RKO (cell line): ENCODE results near the gene PIPOX.
"Not testable (repeated sequence)": the region's sequence is repeated elsewhere in the genome, so short reads cannot be mapped to it uniquely, and the experiment has no call there.

Source experiments
- DNase-seq: peaks from one replicate; pipeline ENCODE4 v3.0.0-alpha.2; 2016; ENCODE audit warnings: low spot score

The PIPOX gene

GRCh38 chr17:29076722-29077121 lies 33.8 kb downstream of the PIPOX start:
- DNase-seq: no peak

GRCh38 chr17:29077320-29077719 lies 34.4 kb downstream of the PIPOX start:
- DNase-seq: no peak

DNA sequence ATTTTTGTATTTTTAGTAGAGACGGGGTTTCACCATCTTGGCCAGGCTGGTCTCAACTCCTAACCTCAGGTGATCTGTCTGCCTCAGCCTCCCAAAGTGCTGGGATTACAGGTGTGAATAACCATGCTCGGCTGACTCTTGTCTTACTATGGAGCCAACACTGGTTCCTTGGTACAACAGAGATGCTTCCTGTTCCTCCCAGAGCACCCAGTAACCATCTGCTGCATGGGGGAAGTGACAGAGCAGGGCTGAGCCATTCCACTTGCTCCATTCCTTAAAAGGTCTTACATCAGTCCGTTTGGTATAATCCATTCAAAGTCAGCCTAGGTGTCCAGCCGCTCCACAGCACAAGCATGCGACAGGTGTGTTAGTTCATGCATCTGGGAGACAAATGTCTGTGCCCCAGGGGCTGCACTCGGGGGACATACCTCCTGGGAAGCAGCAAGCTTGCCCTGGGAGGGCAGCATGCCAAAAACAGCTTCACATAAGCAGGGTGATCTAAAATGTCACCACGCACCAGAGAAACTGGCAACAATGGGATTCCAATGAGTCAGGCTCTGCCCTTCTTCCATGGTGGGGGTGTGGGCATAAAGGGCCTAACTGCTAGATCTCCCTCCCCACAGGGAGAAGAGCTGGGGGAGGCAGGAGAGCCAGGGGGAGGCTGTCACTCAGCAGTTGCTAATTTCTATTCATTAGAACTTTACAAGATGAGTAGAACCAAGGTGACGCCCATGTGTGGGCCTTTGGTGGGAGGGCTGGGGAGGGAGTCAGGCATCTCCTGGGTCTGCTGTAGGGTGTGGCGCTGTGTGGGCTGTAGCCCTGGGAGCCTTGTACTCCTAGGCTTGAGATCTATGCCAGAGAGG lies 35.5 kb downstream of the PIPOX start:
- no peak for DNase-seq

GRCh38 chr17:29079433-29079832 lies 36.5 kb downstream of the PIPOX start:
- DNase-seq: no peak

DNA sequence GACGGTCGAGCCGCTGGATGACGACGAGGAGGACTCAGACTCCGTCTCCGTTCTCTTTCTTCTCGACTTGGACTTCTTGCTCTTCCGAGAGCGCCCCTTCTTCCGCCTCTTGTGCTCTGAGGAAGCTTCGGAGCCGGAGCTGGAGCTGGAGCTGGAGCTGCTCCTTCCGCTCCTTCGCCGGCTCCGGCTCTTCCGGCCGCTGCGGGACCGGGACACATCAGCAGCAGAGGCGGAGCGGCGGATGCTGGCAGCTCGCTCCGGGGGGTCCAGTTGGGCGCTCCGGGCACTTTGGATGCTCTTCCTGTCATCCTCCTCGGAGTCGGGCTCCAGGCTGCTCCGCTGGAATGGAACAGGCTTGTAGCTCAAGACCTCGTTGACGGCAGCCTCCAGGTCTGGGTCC lies 36.9 kb downstream of the PIPOX start:
- no peak for DNase-seq

- DNase-seq: no peak
Observed at GRCh38 chr17:29080323-29080722, 37.4 kb downstream of the PIPOX start.

- no peak for DNase-seq
Observed at GRCh38 chr17:29080965-29081364, 38.0 kb downstream of the PIPOX start.

GRCh38 chr17:29084541-29085146 lies 41.7 kb downstream of the PIPOX start:
- DNase-seq: no peak

- no peak for DNase-seq
Observed at GRCh38 chr17:29085223-29085622, 42.3 kb downstream of the PIPOX start.

- no peak for DNase-seq
Observed at GRCh38 chr17:29086628-29087332, 43.8 kb downstream of the PIPOX start.

- DNase-seq: not testable (repeated sequence)
Observed at GRCh38 chr17:29088782-29089181, 45.8 kb downstream of the PIPOX start.

DNA sequence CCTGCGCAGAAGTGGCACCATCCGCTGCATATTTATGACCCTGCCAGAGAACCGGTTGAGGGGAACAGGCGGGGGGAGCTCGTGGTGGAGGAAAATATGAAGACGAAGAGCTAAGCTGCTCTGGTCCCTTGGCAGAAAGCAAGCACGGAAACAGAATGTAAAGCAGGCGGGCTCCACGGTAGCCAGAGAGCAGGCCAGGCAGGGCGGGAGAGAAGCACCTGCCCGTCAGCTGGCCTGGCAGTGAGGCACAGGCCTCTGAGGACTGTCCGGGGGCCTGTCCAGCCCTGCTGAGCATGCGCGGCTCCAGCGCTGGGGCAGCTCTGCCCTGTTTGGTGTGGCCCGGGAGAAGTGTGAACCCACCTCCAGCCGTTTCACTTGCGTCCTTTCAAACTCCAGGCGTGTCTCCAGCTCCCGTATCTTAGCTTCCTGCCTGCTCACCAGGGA lies 46.7 kb downstream of the PIPOX start:
- DNase-seq: no peak

- DNase-seq: no peak
Observed at GRCh38 chr17:29090108-29090507, 47.2 kb downstream of the PIPOX start.

DNA sequence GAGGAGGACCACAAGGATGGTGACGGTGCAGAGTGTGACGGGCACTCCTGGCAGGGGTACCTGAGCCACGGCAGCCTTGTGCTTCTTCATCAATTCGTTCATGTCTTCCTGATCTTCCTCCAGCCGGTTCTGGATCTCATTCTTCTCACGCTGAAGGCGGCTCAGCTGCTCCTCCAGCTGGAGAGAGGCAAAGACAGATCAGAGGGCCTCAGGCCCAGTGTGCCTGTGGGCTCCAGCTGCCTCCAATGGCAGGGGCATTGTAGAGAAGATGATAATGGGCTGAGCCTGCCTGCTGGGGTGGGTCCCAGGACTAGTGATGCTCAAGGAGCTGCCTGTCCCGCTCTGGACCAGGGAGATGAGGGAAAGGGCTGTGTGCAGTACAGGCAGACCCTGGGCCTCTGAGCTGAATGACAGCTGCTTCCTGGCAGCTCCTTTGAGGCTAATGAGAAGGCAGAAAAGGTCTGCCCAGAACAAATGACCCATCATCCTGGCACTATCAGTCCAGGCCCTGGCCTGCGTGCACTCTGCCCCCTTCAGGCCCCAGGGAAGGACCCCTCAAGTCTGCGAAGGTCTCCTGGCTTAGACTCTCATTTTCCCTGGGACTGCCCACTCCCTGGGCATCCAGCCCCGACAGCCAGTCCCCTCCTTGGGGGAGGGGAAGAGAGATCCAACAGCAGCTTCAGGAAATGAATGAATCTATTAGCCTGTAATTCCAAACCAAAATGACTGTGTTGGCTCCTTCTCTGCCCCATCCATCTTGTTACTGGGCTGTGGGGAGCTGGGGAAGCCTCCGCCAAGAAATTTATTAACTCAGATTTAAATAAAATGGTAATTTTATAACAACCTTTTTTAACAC lies 48.0 kb downstream of the PIPOX start:
- DNase-seq: no peak

DNA sequence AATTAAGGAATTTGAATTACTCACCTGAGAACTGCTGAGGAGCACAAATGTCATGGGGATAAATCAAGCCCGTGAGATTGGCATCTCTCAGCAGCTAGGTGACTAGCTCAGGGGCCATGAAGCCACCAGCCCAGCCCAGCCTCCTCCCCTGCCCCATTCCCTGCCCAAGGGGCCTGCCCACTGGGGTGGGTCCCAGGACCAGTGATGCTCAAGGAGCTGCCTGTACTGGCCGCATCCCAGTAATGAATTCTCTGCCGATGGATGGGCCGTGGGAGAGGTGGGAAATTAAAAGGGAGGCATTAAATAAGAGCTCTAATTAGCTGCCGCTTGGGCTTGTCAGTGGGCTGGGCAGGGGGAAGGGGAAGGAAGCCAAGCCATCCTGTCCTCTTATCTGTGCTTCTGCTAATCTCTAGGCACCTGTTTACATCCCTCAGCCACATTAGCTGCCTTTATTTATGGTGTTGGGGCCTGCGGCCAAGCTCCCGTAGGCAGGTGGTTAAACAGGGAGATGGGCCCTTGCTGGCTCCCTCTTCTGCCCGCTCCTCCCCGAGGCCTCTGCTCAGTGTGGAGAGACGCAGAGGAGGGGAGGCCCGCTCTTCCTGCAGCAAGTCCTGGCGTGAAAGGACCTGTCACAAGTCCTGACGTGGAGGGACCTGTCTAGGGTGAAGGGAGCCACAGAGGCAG lies 48.8 kb downstream of the PIPOX start:
- DNase-seq: no peak

DNA sequence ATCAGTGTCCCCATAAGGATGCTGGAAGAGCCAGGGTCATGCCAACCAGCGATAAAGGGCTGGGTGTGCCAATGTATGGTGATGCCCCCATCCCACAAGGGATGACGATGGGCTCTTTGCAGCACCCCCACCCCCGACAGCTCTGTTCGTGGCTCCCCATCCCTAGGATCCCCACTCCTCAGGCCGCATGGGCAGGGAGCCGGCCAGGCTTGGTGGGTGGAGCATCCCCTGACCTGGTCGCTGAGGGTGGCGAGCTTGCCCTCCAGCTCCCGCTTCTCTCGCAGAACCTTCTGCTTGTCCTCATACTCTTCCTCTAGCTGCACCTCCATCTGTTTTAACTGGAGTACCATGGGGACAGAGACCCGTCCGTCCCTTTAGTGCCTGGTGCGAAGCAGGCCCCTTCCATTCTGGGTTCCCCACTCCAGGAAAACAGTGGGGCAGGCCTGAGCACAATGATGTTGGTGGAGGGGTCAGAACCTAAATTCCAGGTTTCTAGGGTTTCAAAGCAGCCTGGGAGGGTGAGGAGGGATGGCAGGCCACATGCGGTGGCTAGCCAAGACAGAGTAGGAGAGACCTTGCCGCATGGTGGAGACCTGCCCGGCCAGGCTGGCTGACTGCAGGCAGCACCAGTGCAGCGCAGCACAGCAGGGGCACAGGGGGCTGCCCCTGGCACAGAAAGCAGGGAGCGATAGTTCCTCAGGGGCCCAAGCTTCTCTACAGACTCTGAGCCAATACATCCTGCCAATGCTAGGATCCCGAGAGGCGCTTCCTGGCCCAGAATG lies 50.3 kb downstream of the PIPOX start:
- no peak for DNase-seq

- no peak for DNase-seq
Observed at GRCh38 chr17:29094101-29094708, 51.3 kb downstream of the PIPOX start.

DNA sequence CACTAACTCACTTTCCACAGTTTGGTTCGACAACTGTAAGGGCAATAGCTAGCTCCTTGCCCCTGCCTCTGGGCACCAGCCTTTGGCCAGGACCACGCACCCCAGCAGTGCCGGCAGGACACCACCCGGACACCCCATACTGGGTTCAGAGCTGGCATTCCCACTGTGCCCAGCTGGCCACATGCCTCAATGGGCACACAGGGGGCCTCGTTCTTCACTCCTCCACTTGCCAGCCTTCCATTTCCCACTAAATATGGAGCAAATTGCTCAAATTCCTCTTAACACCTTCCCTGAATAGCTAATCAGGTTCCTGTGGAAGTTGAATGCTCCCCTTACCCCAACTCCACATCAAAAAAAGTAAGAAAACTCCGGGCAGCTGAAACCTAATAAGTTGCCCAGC lies 52.5 kb downstream of the PIPOX start:
- no peak for DNase-seq

DNA sequence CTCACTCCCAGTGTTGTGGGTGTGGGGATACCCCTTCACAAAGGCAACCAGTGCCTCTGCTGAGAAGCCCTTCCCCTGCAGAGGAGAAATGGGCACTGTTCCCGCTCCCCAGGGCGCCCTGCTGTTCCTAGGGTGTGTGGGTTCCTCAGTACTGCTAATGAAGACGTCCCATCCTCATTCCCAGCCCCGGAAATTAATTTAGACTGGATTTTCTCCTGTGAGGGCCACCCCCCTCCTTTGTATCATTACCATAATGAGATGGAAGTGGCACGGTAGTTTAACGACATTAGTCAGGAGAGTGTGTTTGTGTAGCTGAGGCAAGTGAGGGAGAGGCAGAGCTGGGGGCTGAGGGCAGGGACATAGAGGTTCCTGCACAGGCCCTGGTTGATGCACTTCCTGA lies 53.2 kb downstream of the PIPOX start:
- DNase-seq: no peak

- no peak for DNase-seq
Observed at GRCh38 chr17:29099527-29099926, 56.6 kb downstream of the PIPOX start.
